Mesendoderm (in vitro differentiated cells): ENCODE data around the gene SGCE.

Experiments used
- DNase-seq: peaks from one replicate; pipeline ENCODE4 v3.0.0; 2013
- H2AK5ac ChIP-seq: 2 replicates; pipeline ENCODE4 v1.6.1; 2013; ENCODE audit warnings: low read length, inconsistent platforms
- H2BK120ac ChIP-seq: 2 replicates; pipeline ENCODE4 v1.6.1; 2013; ENCODE audit warnings: low read depth, mild to moderate bottlenecking, low read length, moderate library complexity, mixed read lengths
- H2BK15ac ChIP-seq: replicated peaks from 2 replicates; pipeline ENCODE4 v1.6.1; 2013; ENCODE audit warnings: low read depth, mild to moderate bottlenecking, moderate library complexity
- H2BK5ac ChIP-seq: 2 replicates; pipeline ENCODE4 v1.6.1; 2013; ENCODE audit warnings: low read length, inconsistent platforms
- H3K18ac ChIP-seq: 2 replicates; pipeline ENCODE4 v1.6.1; 2013; ENCODE audit warnings: mild to moderate bottlenecking, low read length, mixed read lengths
- H3K23ac ChIP-seq: one replicate; pipeline ENCODE4 v1.6.1; 2013; ENCODE audit warnings: low read length
- H3K27ac ChIP-seq: 2 replicates; pipeline ENCODE4 v1.5.1; 2013; ENCODE audit warnings: low read depth, mild to moderate bottlenecking, inconsistent platforms, low read length, moderate library complexity
- H3K27me3 ChIP-seq: 2 replicates; pipeline ENCODE4 v1.6.1; 2013; ENCODE audit warnings: low read length, control low read depth, mild to moderate bottlenecking, inconsistent platforms; ENCODE audit not compliant: insufficient read depth, poor library complexity
- H3K36me3 ChIP-seq: 2 replicates; pipeline ENCODE4 v1.6.1; 2013; ENCODE audit warnings: low read length, inconsistent platforms; ENCODE audit not compliant: control insufficient read depth, insufficient read depth
- H3K4ac ChIP-seq: one replicate; pipeline ENCODE4 v1.6.1; 2013; ENCODE audit warnings: low read depth, mild to moderate bottlenecking, low read length, moderate library complexity
- H3K4me1 ChIP-seq: 2 replicates; pipeline ENCODE4 v1.6.1; 2013; ENCODE audit warnings: low read depth, low read length, inconsistent platforms; ENCODE audit not compliant: control insufficient read depth
- H3K4me2 ChIP-seq: 2 replicates; pipeline ENCODE4 v1.6.1; 2013; ENCODE audit warnings: low read length
- H3K4me3 ChIP-seq: 2 replicates; pipeline ENCODE4 v1.5.1; 2013; ENCODE audit warnings: mild to moderate bottlenecking, low read length
- H3K56ac ChIP-seq: one replicate; pipeline ENCODE4 v1.6.1; 2013; ENCODE audit warnings: low read length
- H3K79me1 ChIP-seq: 2 replicates; pipeline ENCODE4 v1.6.1; 2013; ENCODE audit warnings: low read length, inconsistent platforms
- H3K79me2 ChIP-seq: 2 replicates; pipeline ENCODE4 v1.6.1; 2013; ENCODE audit warnings: mild to moderate bottlenecking, low read length; ENCODE audit not compliant: control insufficient read depth, insufficient read depth
- H3K9ac ChIP-seq: 2 replicates; pipeline ENCODE4 v1.6.1; 2013; ENCODE audit warnings: low read length, inconsistent platforms
- H4K5ac ChIP-seq: one replicate; pipeline ENCODE4 v1.6.1; 2013; ENCODE audit warnings: low read length
- H4K8ac ChIP-seq: one replicate; pipeline ENCODE4 v1.6.1; 2013; ENCODE audit warnings: low read depth, mild to moderate bottlenecking, control low read depth, low read length, moderate library complexity
- WGBS: extraction: QIAGEN DNeasy Blood & Tissue Kit; methylation state at CpG from one replicate; pipeline ENCODE4 v1.1.7; 2013; ENCODE audit warnings: low lambda C conversion rate, missing lambda C conversion rate; ENCODE audit not compliant: insufficient coverage; ENCODE audit errors: extremely low coverage; 5-methylcytosine and 5-hydroxymethylcytosine counted together

SGCE gene

GRCh38 chr7:94559972-94560371 is 96.0 kb downstream of the SGCE start:
- H3K27me3 ChIP-seq, result no peaks in the 10 kb centered on the region
- no peak overlapping the region for H2BK15ac ChIP-seq
- no peak overlapping the region for H3K4me3 ChIP-seq
- no peak overlapping the region for H2AK5ac ChIP-seq
- no peak overlapping the region for H3K23ac ChIP-seq
- H3K79me1 ChIP-seq, result no peaks in the 10 kb centered on the region
- H4K8ac ChIP-seq, result no peak overlapping the region
- no peaks in the 10 kb centered on the region for H3K4me1 ChIP-seq
- H3K56ac ChIP-seq, result no peak overlapping the region
- H3K4me2 ChIP-seq, result no peak overlapping the region
- H4K5ac ChIP-seq, result no peak overlapping the region
- whole genome bisulfite sequencing, result no CpG with 5 or more reads among the region's 1 CpG
- no peak for DNase-seq
- no peak overlapping the region for H3K9ac ChIP-seq
- H2BK120ac ChIP-seq, result no peak overlapping the region
- no peak overlapping the region for H3K27ac ChIP-seq
- H3K36me3 ChIP-seq, result no peaks in the 10 kb centered on the region
- no peak overlapping the region for H3K18ac ChIP-seq
- H3K79me2 ChIP-seq, result no peaks in the 10 kb centered on the region
- no peak overlapping the region for H2BK5ac ChIP-seq
- H3K4ac ChIP-seq, result no peak overlapping the region

- Histone ChIP-seq H3K18ac (no peak overlapping the region), H3K27ac (no peak overlapping the region), H3K4me3 (no peak overlapping the region), H2BK5ac (no peak overlapping the region), H3K36me3 (no peaks in the 10 kb centered on the region), H3K23ac (no peak overlapping the region), H4K8ac (no peak overlapping the region), H2BK120ac (no peak overlapping the region), H3K27me3 (no peaks in the 10 kb centered on the region), H3K79me1 (no peaks in the 10 kb centered on the region), H3K9ac (no peak overlapping the region), H4K5ac (no peak overlapping the region), H3K79me2 (no peaks in the 10 kb centered on the region), H3K4me2 (no peak overlapping the region), H3K4me1 (no peaks in the 10 kb centered on the region), H3K56ac (no peak overlapping the region), H2BK15ac (no peak overlapping the region), H2AK5ac (no peak overlapping the region), H3K4ac (no peak overlapping the region)
- no peak for DNase-seq
Measured at GRCh38 chr7:94557215-94557614, 98.7 kb downstream of the SGCE start.

- H3K56ac ChIP-seq, result no peak overlapping the region
- no peak overlapping the region for H3K23ac ChIP-seq
- H3K18ac ChIP-seq, result no peak overlapping the region
- no peak overlapping the region for H3K4me2 ChIP-seq
- no peaks in the 10 kb centered on the region for H3K79me2 ChIP-seq
- no peak overlapping the region for H3K27ac ChIP-seq
- no peak overlapping the region for H4K8ac ChIP-seq
- no peak overlapping the region for H3K9ac ChIP-seq
- H2BK15ac ChIP-seq, result no peak overlapping the region
- H3K27me3 ChIP-seq, result no peaks in the 10 kb centered on the region
- no peak for DNase-seq
- no peaks in the 10 kb centered on the region for H3K79me1 ChIP-seq
- no peak overlapping the region for H2BK120ac ChIP-seq
- no peak overlapping the region for H3K4ac ChIP-seq
- H2BK5ac ChIP-seq, result no peak overlapping the region
- no peaks in the 10 kb centered on the region for H3K4me1 ChIP-seq
- H3K36me3 ChIP-seq, result no peaks in the 10 kb centered on the region
- WGBS, result no CpG with 5 or more reads among the region's 2 CpGs
- no peak overlapping the region for H3K4me3 ChIP-seq
- H4K5ac ChIP-seq, result no peak overlapping the region
- H2AK5ac ChIP-seq, result no peak overlapping the region
Measured at GRCh38 chr7:94556028-94556427, 99.9 kb downstream of the SGCE start.

GRCh38 chr7:94547126-94547525 is 108.8 kb downstream of the SGCE start:
- Histone ChIP-seq H2BK5ac (no peak overlapping the region), H3K18ac (no peak overlapping the region), H3K4me2 (no peak overlapping the region), H4K8ac (no peak overlapping the region), H2BK15ac (no peak overlapping the region), H4K5ac (no peak overlapping the region), H3K4me3 (no peak overlapping the region), H3K79me2 (no peaks in the 10 kb centered on the region), H3K9ac (no peak overlapping the region), H2AK5ac (no peak overlapping the region), H2BK120ac (no peak overlapping the region), H3K4ac (no peak overlapping the region), H3K27ac (no peak overlapping the region), H3K4me1 (no peaks in the 10 kb centered on the region), H3K79me1 (no peaks in the 10 kb centered on the region), H3K27me3 (no peaks in the 10 kb centered on the region), H3K36me3 (no peaks in the 10 kb centered on the region), H3K23ac (no peak overlapping the region), H3K56ac (no peak overlapping the region)
- WGBS, result no CpG with 5 or more reads among the region's 1 CpG
- no peak for DNase-seq

DNA sequence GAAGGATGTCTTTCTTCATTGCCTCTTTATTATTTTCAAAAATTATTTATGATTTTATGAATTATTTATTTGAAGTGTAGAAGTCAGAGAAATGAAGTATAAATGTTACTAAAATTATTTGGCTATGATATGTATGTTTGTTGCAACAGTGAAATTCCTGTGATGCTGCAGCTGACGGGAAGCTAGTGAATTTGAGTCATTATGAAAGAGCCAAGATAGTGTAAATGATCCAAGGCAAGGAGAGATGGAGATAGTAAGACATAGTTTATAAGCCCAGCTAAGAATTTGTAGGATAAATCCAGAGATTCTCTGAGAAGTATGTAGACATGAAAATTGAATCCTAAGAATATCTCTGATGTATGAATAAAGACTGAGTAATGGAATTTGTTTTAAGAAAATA is 115.5 kb downstream of the SGCE start:
- DNase-seq, result no peak

More for the DNA sequence above, 115.5 kb downstream of the SGCE start:
- H3K23ac ChIP-seq, result no peak overlapping the region
- no peaks in the 10 kb centered on the region for H3K4me1 ChIP-seq
- no peak overlapping the region for H2BK5ac ChIP-seq
- H2BK15ac ChIP-seq, result no peak overlapping the region
- no peak overlapping the region for H2BK120ac ChIP-seq
- H3K27me3 ChIP-seq, result no peaks in the 10 kb centered on the region
- no peak overlapping the region for H3K27ac ChIP-seq
- no peaks in the 10 kb centered on the region for H3K79me2 ChIP-seq
- H3K9ac ChIP-seq, result no peak overlapping the region
- no peaks in the 10 kb centered on the region for H3K79me1 ChIP-seq
- H3K36me3 ChIP-seq, result no peaks in the 10 kb centered on the region
- H2AK5ac ChIP-seq, result no peak overlapping the region
- H4K8ac ChIP-seq, result no peak overlapping the region
- no peak overlapping the region for H3K18ac ChIP-seq
- no CpG with 5 or more reads among the region's 1 CpG for WGBS
- H3K4me3 ChIP-seq, result no peak overlapping the region
- no peak overlapping the region for H3K4ac ChIP-seq
- no peak overlapping the region for H4K5ac ChIP-seq
- no peak overlapping the region for H3K4me2 ChIP-seq
- no peak overlapping the region for H3K56ac ChIP-seq
